MCF 10A (cell line): ENCODE measurements around the gene PTPRN2. TPM values are rescaled to one million over a fixed set of nuclear protein-coding genes. Genes with fewer than 3 reads are reported as not detected.

Source experiments
- BruUV-seq: library from RNA; stranded (reverse); fragments of 400-500 nt; replicated peaks from 2 replicates; lab custom pipeline; 2021; lab: Mats Ljungman, UMichigan
- CTCF ChIA-PET: fragments of 300-600 bp; sonication (Branson Sonifier 250); formaldehyde crosslinking; extraction: SDS; loops from one replicate; lab custom pipeline; 2021; ENCODE audit warnings: antibody characterized with exemption, inconsistent platforms; lab: Yijun Ruan, JAX
- POLR2A ChIA-PET: fragments of 300-600, 350-650 bp; sonication (Branson Sonifier 250); formaldehyde crosslinking; extraction: SDS; loops from one replicate; lab custom pipeline; 2020; ENCODE audit warnings: antibody characterized with exemption, inconsistent platforms; lab: Yijun Ruan, JAX
- DNase-seq: peaks from one replicate; pipeline ENCODE4 v3.0.0-alpha.2; 2018; ENCODE audit not compliant: unreplicated experiment
- H3K27ac Mint-ChIP-seq: one replicate; pipeline ENCODE4 v1.8.0; 2022; ENCODE audit warnings: mild to moderate bottlenecking, low read depth, mixed read lengths; ENCODE audit not compliant: unreplicated experiment
- H3K27me3 Mint-ChIP-seq: one replicate; pipeline ENCODE4 v1.8.0; 2022; ENCODE audit warnings: mixed read lengths; ENCODE audit not compliant: insufficient read depth, unreplicated experiment
- H3K36me3 Mint-ChIP-seq: one replicate; pipeline ENCODE4 v1.8.0; 2022; ENCODE audit warnings: mild to moderate bottlenecking, moderate library complexity, mixed read lengths; ENCODE audit not compliant: insufficient read depth, unreplicated experiment
- H3K4me1 Mint-ChIP-seq: one replicate; pipeline ENCODE4 v1.8.0; 2022; ENCODE audit warnings: mixed read lengths; ENCODE audit not compliant: insufficient read depth, unreplicated experiment
- H3K4me3 Mint-ChIP-seq: one replicate; pipeline ENCODE4 v1.8.0; 2022; ENCODE audit warnings: mild to moderate bottlenecking, moderate library complexity, mixed read lengths; ENCODE audit not compliant: unreplicated experiment
- H3K9me3 Mint-ChIP-seq: one replicate; pipeline ENCODE4 v1.8.0; 2022; ENCODE audit warnings: mixed read lengths; ENCODE audit not compliant: unreplicated experiment
- intact Hi-C: fragments of 100-400 bp; cut with micrococcal nuclease; formaldehyde crosslinking; loops from 2 replicates; pipeline ENCODE4 v1.14.1; 2022
- total RNA-seq: library from RNA; stranded (reverse); gene quantifications from 2 replicates; pipeline ENCODE4 v1.2.3, GENCODE V29; 2022
- TF ChIP-seq, protein P1 (sequence below): fragments of 200-600 bp; IDR thresholded peaks from one replicate; pipeline ENCODE4 v1.8.0; 2022; ENCODE audit warnings: antibody characterized with exemption, mild to moderate bottlenecking; ENCODE audit not compliant: unreplicated experiment

Gene PTPRN2
- total RNA-seq, 1 experiment from 2014 or later: 4.5 TPM

DNA sequence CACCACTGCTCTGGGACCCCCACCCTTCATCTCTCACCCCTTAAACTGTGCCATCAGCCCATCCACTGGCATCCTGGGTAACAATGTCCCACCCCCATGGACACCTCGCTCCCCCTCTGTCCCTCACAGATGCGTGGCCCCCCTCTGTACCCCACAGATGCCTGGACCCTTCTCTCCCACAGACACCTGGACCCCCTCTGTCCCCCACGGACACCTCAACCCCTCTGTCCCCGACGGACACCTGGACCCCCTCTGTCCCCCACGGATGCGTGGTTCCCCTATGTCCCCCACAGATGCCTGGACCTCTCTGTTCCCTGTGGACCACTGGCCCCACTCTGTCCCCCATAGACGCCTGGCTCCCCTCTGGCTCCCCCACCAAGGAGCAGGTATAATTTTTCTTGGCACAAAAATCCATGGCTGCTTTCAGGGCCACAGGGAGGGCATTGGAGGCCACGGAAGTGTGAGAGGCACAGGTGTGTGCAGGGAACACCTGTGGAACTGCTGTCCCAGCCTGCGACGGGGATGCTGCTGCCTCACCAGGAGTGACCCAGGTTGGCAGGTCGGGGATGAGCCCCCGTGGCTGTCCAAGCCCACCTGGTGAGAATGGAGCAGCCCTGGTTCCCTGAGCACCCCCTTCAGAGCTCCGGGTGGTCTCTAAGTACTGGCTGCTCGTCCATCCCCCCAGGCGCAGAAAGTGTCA is 193.5 kb downstream of the PTPRN2 start:
- no TSS peak for BruUV-seq
- intact Hi-C loops: no loop called here
- DNase-seq: no peak
- POLR2A ChIA-PET: no interaction called here
- H3K36me3 Mint-ChIP-seq: peaks cover 8% of the 10 kb centered on the region
- H3K4me3 Mint-ChIP-seq: no peak overlapping the region
- H3K4me1 Mint-ChIP-seq: peaks cover 16% of the 10 kb centered on the region
- H3K27me3 Mint-ChIP-seq: peaks cover 10% of the 10 kb centered on the region
- peaks cover 9% of the 10 kb centered on the region for H3K9me3 Mint-ChIP-seq
- TF ChIP-seq, protein P1, sequence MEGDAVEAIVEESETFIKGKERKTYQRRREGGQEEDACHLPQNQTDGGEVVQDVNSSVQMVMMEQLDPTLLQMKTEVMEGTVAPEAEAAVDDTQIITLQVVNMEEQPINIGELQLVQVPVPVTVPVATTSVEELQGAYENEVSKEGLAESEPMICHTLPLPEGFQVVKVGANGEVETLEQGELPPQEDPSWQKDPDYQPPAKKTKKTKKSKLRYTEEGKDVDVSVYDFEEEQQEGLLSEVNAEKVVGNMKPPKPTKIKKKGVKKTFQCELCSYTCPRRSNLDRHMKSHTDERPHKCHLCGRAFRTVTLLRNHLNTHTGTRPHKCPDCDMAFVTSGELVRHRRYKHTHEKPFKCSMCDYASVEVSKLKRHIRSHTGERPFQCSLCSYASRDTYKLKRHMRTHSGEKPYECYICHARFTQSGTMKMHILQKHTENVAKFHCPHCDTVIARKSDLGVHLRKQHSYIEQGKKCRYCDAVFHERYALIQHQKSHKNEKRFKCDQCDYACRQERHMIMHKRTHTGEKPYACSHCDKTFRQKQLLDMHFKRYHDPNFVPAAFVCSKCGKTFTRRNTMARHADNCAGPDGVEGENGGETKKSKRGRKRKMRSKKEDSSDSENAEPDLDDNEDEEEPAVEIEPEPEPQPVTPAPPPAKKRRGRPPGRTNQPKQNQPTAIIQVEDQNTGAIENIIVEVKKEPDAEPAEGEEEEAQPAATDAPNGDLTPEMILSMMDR: no peak
- CTCF ChIA-PET: interaction anchor here (0.7 kb wide), 2 partner anchors 16 to 485 kb away, joined by 3 to 6 read pairs; no protein-coding TSS in a partner anchor
- H3K27ac Mint-ChIP-seq: no peak overlapping the region

DNA sequence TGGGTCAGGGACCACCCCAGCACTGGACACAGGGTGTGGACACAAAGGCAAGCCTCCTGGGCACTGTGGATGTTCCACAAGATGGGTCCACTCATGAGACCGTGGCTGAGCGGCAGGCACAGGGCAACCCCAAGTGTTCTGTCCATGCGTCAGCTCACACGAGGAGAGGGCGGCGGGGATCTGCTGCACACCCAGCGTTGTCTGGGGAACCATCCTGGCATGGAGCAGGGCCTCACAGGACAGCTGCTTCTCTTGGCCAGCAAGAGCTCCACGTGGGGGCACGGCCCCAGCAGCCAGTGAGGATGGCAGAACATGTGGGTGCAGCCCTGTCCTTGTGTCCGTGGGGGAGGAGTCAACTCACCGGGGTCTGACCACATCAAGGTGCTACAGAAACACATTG is 195.4 kb downstream of the PTPRN2 start:
- intact Hi-C loops: no loop called here
- H3K9me3 Mint-ChIP-seq: no peaks in the 10 kb centered on the region
- peaks cover 10% of the 10 kb centered on the region for H3K4me1 Mint-ChIP-seq
- H3K4me3 Mint-ChIP-seq: no peak overlapping the region
- peaks cover 6% of the 10 kb centered on the region for H3K36me3 Mint-ChIP-seq
- H3K27me3 Mint-ChIP-seq: peaks cover 28% of the 10 kb centered on the region
- ChIA-PET CTCF (interaction anchor here (0.6 kb wide), 1 partner anchor 1005 kb away, joined by 3 read pairs; no protein-coding TSS in a partner anchor), POLR2A (interaction anchor here (0.6 kb wide), 1 partner anchor 8 kb away, joined by 3 read pairs; no protein-coding TSS in a partner anchor)
- BruUV-seq: no TSS peak
- no peak for DNase-seq
- TF ChIP-seq, protein P1: no peak
- H3K27ac Mint-ChIP-seq: no peak overlapping the region

DNA sequence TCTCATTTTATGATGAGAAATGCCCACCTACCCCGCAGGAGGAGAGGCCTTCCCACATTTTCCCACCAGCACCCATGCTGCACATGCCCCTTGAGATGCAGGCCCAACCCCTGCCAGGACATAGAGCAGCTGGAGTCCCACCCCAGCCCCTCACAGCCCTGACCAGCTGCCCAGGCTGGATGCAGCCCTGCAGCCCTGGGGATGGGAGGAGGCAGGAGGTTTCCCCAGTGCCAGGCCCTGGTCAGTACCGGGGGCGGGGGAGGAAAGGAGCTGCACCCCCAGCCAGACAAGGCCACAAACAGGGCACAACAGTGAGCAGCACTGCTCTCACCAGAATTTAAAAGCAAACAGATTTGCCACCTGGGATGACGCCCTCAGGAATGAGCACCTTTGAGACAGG is 196.1 kb downstream of the PTPRN2 start:
- DNase-seq: no peak
- Mint-ChIP-seq H3K4me3 (no peak overlapping the region), H3K27ac (no peak overlapping the region), H3K9me3 (no peaks in the 10 kb centered on the region), H3K4me1 (peaks cover 3% of the 10 kb centered on the region), H3K36me3 (peaks cover 4% of the 10 kb centered on the region), H3K27me3 (peaks cover 28% of the 10 kb centered on the region)
- POLR2A ChIA-PET: interaction anchor here (0.6 kb wide), 1 partner anchor 8 kb away, joined by 3 read pairs; no protein-coding TSS in a partner anchor
- CTCF ChIA-PET: interaction anchor here (1.4 kb wide), 1 partner anchor 16 kb away, joined by 8 read pairs; no protein-coding TSS in a partner anchor
- intact Hi-C loops: no loop called here
- TF ChIP-seq, protein P1: no peak
- BruUV-seq: no TSS peak

DNA sequence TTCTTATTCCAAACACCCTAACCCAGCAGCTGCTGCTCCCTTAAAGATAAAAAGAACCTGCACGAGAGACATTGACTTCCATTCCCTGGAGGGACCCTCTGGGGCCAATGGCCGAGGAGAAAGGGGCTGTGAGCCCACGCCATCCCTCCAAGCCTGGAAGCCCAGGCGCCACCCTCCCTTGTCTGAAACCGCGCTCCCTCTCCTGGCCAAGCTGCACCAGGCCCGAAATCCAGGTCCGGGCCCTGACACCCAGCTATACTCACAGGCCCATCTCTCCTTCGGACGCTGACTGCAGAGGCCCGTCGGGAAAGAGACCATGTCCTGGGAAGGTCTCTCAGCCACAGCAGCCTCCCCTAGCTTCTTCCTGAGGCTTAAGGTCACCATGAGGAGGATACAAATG is 196.5 kb downstream of the PTPRN2 start:
- no peak for DNase-seq
- intact Hi-C loops: no loop called here
- H3K27me3 Mint-ChIP-seq: peaks cover 28% of the 10 kb centered on the region
- ChIA-PET CTCF (interaction anchor here (1.4 kb wide), 1 partner anchor 17 kb away, joined by 8 read pairs; no protein-coding TSS in a partner anchor), POLR2A (no interaction called here)
- TF ChIP-seq, protein P1: no peak
- peaks cover 4% of the 10 kb centered on the region for H3K36me3 Mint-ChIP-seq
- H3K4me3 Mint-ChIP-seq: no peak overlapping the region
- BruUV-seq: no TSS peak
- H3K27ac Mint-ChIP-seq: no peak overlapping the region
- H3K9me3 Mint-ChIP-seq: no peaks in the 10 kb centered on the region
- H3K4me1 Mint-ChIP-seq: no peaks in the 10 kb centered on the region
